WTC11 (cell line): ENCODE data around the gene CADM2. TPM values are rescaled to one million over a fixed set of nuclear protein-coding genes. Genes with fewer than 3 reads are reported as not detected.

ENCODE experiments used
- ATAC-seq: fragments of 200-7000 bp; cut with Tn5 transposase; 2 replicates; pipeline ENCODE4 v1.10.0; 2021; ENCODE audit warnings: mild to moderate bottlenecking, moderate library complexity
- CTCF ChIA-PET: fragments of 300-600 bp; sonication (Branson Sonifier 250); formaldehyde crosslinking; loops from one replicate; lab custom pipeline; 2021; ENCODE audit warnings: antibody characterized with exemption; lab: Charles Lee
- POLR2A ChIA-PET: fragments of 350-600 bp; sonication (Branson Sonifier 250); formaldehyde crosslinking; loops from one replicate; lab custom pipeline; 2021; ENCODE audit warnings: antibody characterized with exemption; lab: Charles Lee
- DNase-seq: peaks from one replicate; pipeline ENCODE4 v3.0.0; 2021; ENCODE audit warnings: low spot score
- H3K27ac Mint-ChIP-seq: 2 replicates; pipeline ENCODE4 v1.8.0; 2021; ENCODE audit warnings: mixed read lengths
- H3K27me3 Mint-ChIP-seq: 2 replicates; pipeline ENCODE4 v1.8.0; 2021; ENCODE audit warnings: low read depth, mild to moderate bottlenecking, moderate library complexity, mixed read lengths
- H3K36me3 Mint-ChIP-seq: 2 replicates; pipeline ENCODE4 v1.8.0; 2021; ENCODE audit warnings: mixed read lengths
- H3K4me1 Mint-ChIP-seq: 2 replicates; pipeline ENCODE4 v1.8.0; 2022; ENCODE audit warnings: mixed read lengths
- H3K4me3 Mint-ChIP-seq: 2 replicates; pipeline ENCODE4 v1.8.0; 2021; ENCODE audit warnings: mild to moderate bottlenecking, moderate library complexity, mixed read lengths
- H3K9me3 Mint-ChIP-seq: 2 replicates; pipeline ENCODE4 v1.8.0; 2021; ENCODE audit warnings: mixed read lengths
- E2F5 ChIP-seq: sonication (generic); formaldehyde crosslinking; IDR thresholded peaks from 2 replicates; pipeline ENCODE4 v1.8.1; 2022; ENCODE audit warnings: mild to moderate bottlenecking, moderate library complexity, missing genetic modification reagents
- FOXP1 ChIP-seq: sonication (generic); formaldehyde crosslinking; IDR thresholded peaks from 2 replicates; pipeline ENCODE4 v1.8.0; 2022; ENCODE audit warnings: missing genetic modification reagents, mild to moderate bottlenecking, moderate library complexity, borderline replicate concordance
- IRF1 ChIP-seq: sonication (generic); formaldehyde crosslinking; IDR thresholded peaks from 2 replicates; pipeline ENCODE4 v1.8.0; 2023; ENCODE audit warnings: missing genetic modification reagents
- IRF2 ChIP-seq: sonication (generic); formaldehyde crosslinking; IDR thresholded peaks from 2 replicates; pipeline ENCODE4 v1.8.0; 2022; ENCODE audit warnings: low read depth, missing genetic modification reagents, borderline replicate concordance
- MYBL2 ChIP-seq: sonication (generic); formaldehyde crosslinking; IDR thresholded peaks from 2 replicates; pipeline ENCODE4 v1.8.1; 2023; ENCODE audit warnings: mild to moderate bottlenecking, moderate library complexity, missing genetic modification reagents
- OVOL2 ChIP-seq: fragments of 250-450 bp; sonication (Bioruptor Pico); IDR thresholded peaks from 2 replicates; pipeline ENCODE4 v1.9.0; 2021; ENCODE audit warnings: mild to moderate bottlenecking, borderline replicate concordance
- TCF7 ChIP-seq: sonication (generic); formaldehyde crosslinking; IDR thresholded peaks from 2 replicates; pipeline ENCODE4 v1.8.0; 2022; ENCODE audit warnings: mild to moderate bottlenecking, low read depth, missing genetic modification reagents, moderate library complexity
- USF1 ChIP-seq: sonication (generic); formaldehyde crosslinking; IDR thresholded peaks from 2 replicates; pipeline ENCODE4 v1.8.0; 2022; ENCODE audit warnings: mild to moderate bottlenecking, missing genetic modification reagents
- ZNF138 ChIP-seq: sonication (generic); formaldehyde crosslinking; conservative IDR thresholded peaks from 2 replicates; pipeline ENCODE4 v1.8.1; 2022; ENCODE audit warnings: mild to moderate bottlenecking, moderate library complexity, missing genetic modification reagents
- ZNF263 ChIP-seq: sonication (generic); formaldehyde crosslinking; IDR thresholded peaks from 2 replicates; pipeline ENCODE4 v1.8.1; 2022; ENCODE audit warnings: low read depth, mild to moderate bottlenecking, moderate library complexity, missing genetic modification reagents
- total RNA-seq: library from RNA; stranded (reverse); gene quantifications from 3 replicates; pipeline ENCODE4 v1.2.3, GENCODE V29; 2021
- TF ChIP-seq, protein P1 (sequence below): fragments of 250-450 bp; sonication (Bioruptor Pico); IDR thresholded peaks from 2 replicates; pipeline ENCODE4 v1.9.0; 2021; ENCODE audit warnings: mild to moderate bottlenecking, borderline replicate concordance
- TF ChIP-seq, protein P2 (sequence below): sonication (generic); formaldehyde crosslinking; IDR thresholded peaks from 2 replicates; pipeline ENCODE4 v1.8.1; 2023; ENCODE audit warnings: mild to moderate bottlenecking, missing genetic modification reagents, moderate library complexity
- TF ChIP-seq, protein P3 (sequence below): sonication (generic); formaldehyde crosslinking; IDR thresholded peaks from 2 replicates; pipeline ENCODE4 v1.8.1; 2022; ENCODE audit warnings: missing genetic modification reagents, borderline replicate concordance
- TF ChIP-seq, protein P4 (sequence below): fragments of 250-450 bp; sonication (Bioruptor Pico); IDR thresholded peaks from 2 replicates; pipeline ENCODE4 v1.9.0; 2021; ENCODE audit warnings: mild to moderate bottlenecking
- TF ChIP-seq, protein P5 (sequence below): fragments of 200-600 bp; IDR thresholded peaks from 2 replicates; pipeline ENCODE4 v1.8.0; 2022; ENCODE audit warnings: antibody characterized with exemption
- TF ChIP-seq, protein P6 (sequence below): sonication (generic); formaldehyde crosslinking; IDR thresholded peaks from 2 replicates; pipeline ENCODE4 v1.8.1; 2023; ENCODE audit warnings: mild to moderate bottlenecking, missing genetic modification reagents, moderate library complexity

The CADM2 gene
- total RNA-seq, 1 experiment from 2014 or later, result 18.8 TPM

DNA sequence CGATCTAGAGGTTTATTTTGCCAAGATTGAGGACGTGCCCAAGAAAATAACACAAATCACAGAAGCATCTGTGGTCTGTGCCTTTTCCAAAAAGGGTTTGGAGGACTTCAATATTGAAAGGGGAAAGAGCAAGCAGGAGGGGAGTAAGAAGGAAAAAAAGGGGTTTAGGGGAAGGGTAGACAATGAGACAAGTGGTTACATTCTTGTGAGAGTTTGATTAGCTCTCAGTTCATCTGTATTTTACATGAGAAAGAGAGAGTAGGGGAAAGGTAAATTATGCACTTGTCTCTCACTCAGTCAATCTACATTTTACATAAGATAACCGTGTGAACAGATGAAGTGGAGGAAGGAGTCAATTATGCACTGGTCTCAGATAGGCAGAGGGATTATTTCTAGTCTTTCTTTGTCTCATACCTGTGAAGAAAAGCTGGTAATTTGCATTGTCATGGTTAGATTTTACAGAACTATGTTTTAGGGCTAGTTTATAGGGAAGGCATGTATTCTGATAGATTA lies 931.3 kb downstream of the CADM2 start:
- H3K9me3 Mint-ChIP-seq, result peaks cover 23% of the 10 kb centered on the region
- no peak for TF ChIP-seq ZNF263 (CRISPR knock-in tag)
- no peak for TF ChIP-seq TCF7
- no peak for TF ChIP-seq FOXP1 (CRISPR knock-in tag)
- TF ChIP-seq, protein P1, sequence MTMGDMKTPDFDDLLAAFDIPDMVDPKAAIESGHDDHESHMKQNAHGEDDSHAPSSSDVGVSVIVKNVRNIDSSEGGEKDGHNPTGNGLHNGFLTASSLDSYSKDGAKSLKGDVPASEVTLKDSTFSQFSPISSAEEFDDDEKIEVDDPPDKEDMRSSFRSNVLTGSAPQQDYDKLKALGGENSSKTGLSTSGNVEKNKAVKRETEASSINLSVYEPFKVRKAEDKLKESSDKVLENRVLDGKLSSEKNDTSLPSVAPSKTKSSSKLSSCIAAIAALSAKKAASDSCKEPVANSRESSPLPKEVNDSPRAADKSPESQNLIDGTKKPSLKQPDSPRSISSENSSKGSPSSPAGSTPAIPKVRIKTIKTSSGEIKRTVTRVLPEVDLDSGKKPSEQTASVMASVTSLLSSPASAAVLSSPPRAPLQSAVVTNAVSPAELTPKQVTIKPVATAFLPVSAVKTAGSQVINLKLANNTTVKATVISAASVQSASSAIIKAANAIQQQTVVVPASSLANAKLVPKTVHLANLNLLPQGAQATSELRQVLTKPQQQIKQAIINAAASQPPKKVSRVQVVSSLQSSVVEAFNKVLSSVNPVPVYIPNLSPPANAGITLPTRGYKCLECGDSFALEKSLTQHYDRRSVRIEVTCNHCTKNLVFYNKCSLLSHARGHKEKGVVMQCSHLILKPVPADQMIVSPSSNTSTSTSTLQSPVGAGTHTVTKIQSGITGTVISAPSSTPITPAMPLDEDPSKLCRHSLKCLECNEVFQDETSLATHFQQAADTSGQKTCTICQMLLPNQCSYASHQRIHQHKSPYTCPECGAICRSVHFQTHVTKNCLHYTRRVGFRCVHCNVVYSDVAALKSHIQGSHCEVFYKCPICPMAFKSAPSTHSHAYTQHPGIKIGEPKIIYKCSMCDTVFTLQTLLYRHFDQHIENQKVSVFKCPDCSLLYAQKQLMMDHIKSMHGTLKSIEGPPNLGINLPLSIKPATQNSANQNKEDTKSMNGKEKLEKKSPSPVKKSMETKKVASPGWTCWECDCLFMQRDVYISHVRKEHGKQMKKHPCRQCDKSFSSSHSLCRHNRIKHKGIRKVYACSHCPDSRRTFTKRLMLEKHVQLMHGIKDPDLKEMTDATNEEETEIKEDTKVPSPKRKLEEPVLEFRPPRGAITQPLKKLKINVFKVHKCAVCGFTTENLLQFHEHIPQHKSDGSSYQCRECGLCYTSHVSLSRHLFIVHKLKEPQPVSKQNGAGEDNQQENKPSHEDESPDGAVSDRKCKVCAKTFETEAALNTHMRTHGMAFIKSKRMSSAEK (CRISPR knock-in tag), result no peak
- TF ChIP-seq USF1 (CRISPR knock-in tag), result no peak
- no peak for TF ChIP-seq E2F5
- no peak for TF ChIP-seq IRF1 (CRISPR knock-in tag)
- TF ChIP-seq, protein P2, sequence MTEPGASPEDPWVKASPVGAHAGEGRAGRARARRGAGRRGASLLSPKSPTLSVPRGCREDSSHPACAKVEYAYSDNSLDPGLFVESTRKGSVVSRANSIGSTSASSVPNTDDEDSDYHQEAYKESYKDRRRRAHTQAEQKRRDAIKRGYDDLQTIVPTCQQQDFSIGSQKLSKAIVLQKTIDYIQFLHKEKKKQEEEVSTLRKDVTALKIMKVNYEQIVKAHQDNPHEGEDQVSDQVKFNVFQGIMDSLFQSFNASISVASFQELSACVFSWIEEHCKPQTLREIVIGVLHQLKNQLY (CRISPR knock-in tag), result no peak
- TF ChIP-seq, protein P3, sequence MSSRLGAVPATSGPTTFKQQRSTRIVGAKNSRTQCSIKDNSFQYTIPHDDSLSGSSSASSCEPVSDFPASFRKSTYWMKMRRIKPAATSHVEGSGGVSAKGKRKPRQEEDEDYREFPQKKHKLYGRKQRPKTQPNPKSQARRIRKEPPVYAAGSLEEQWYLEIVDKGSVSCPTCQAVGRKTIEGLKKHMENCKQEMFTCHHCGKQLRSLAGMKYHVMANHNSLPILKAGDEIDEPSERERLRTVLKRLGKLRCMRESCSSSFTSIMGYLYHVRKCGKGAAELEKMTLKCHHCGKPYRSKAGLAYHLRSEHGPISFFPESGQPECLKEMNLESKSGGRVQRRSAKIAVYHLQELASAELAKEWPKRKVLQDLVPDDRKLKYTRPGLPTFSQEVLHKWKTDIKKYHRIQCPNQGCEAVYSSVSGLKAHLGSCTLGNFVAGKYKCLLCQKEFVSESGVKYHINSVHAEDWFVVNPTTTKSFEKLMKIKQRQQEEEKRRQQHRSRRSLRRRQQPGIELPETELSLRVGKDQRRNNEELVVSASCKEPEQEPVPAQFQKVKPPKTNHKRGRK, result no peak
- TF ChIP-seq IRF2, result no peak
- TF ChIP-seq, protein P4, sequence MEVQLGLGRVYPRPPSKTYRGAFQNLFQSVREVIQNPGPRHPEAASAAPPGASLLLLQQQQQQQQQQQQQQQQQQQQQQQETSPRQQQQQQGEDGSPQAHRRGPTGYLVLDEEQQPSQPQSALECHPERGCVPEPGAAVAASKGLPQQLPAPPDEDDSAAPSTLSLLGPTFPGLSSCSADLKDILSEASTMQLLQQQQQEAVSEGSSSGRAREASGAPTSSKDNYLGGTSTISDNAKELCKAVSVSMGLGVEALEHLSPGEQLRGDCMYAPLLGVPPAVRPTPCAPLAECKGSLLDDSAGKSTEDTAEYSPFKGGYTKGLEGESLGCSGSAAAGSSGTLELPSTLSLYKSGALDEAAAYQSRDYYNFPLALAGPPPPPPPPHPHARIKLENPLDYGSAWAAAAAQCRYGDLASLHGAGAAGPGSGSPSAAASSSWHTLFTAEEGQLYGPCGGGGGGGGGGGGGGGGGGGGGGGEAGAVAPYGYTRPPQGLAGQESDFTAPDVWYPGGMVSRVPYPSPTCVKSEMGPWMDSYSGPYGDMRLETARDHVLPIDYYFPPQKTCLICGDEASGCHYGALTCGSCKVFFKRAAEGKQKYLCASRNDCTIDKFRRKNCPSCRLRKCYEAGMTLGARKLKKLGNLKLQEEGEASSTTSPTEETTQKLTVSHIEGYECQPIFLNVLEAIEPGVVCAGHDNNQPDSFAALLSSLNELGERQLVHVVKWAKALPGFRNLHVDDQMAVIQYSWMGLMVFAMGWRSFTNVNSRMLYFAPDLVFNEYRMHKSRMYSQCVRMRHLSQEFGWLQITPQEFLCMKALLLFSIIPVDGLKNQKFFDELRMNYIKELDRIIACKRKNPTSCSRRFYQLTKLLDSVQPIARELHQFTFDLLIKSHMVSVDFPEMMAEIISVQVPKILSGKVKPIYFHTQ (CRISPR knock-in tag), result no peak
- TF ChIP-seq, protein P5, sequence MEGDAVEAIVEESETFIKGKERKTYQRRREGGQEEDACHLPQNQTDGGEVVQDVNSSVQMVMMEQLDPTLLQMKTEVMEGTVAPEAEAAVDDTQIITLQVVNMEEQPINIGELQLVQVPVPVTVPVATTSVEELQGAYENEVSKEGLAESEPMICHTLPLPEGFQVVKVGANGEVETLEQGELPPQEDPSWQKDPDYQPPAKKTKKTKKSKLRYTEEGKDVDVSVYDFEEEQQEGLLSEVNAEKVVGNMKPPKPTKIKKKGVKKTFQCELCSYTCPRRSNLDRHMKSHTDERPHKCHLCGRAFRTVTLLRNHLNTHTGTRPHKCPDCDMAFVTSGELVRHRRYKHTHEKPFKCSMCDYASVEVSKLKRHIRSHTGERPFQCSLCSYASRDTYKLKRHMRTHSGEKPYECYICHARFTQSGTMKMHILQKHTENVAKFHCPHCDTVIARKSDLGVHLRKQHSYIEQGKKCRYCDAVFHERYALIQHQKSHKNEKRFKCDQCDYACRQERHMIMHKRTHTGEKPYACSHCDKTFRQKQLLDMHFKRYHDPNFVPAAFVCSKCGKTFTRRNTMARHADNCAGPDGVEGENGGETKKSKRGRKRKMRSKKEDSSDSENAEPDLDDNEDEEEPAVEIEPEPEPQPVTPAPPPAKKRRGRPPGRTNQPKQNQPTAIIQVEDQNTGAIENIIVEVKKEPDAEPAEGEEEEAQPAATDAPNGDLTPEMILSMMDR, result no peak
- TF ChIP-seq MYBL2 (CRISPR knock-in tag), result no peak
- no peak for TF ChIP-seq ZNF138 (CRISPR knock-in tag)
- TF ChIP-seq, protein P6, sequence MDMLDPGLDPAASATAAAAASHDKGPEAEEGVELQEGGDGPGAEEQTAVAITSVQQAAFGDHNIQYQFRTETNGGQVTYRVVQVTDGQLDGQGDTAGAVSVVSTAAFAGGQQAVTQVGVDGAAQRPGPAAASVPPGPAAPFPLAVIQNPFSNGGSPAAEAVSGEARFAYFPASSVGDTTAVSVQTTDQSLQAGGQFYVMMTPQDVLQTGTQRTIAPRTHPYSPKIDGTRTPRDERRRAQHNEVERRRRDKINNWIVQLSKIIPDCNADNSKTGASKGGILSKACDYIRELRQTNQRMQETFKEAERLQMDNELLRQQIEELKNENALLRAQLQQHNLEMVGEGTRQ (CRISPR knock-in tag), result no peak
- no peak for TF ChIP-seq OVOL2 (CRISPR knock-in tag)
- TF ChIP-seq, all 79 proteins: peak for 0
- Mint-ChIP-seq H3K4me1 (peaks cover 32% of the 10 kb centered on the region), H3K27ac (peak overlapping the region; percentile 40), H3K4me3 (peak overlapping the region; percentile 10), H3K27me3 (no peaks in the 10 kb centered on the region; the same call in 1 of the 2 replicates), H3K36me3 (peaks cover 14% of the 10 kb centered on the region)
- ChIA-PET CTCF (interaction anchor here (0.6 kb wide), 1 partner anchor 196 kb away, joined by 3 read pairs; no protein-coding TSS in a partner anchor), POLR2A (no interaction called here)
- peak; percentile 78 for ATAC-seq
- DNase-seq, result no peak
